Psoas muscle (tissue), 8 donors: ENCODE data around the gene FKRP. TPM values are rescaled to one million over a fixed set of nuclear protein-coding genes. Genes with fewer than 3 reads are reported as not detected.

Experiments
- ATAC-seq, 4 donors: fragments of 200-7000 bp; cut with Tn5 transposase; one replicate each; pipeline ENCODE4 v1.9.1; 2020; ENCODE audit warnings: moderate library complexity in 3 of 4, mild to moderate bottlenecking in 2 of 4
- DNase-seq, 2 donors: peaks; one replicate each; pipeline ENCODE4 v3.0.0-alpha.2; 2020
- H3K27ac ChIP-seq: fragments of 200-600 bp; one replicate; pipeline ENCODE4 v1.8.0; 2022
- H3K27me3 ChIP-seq, 3 donors: fragments of 200-600 bp in 1 of 3; one replicate each; pipeline versions ENCODE4 v1.6.1 to v1.8.0; 2013 to 2022; ENCODE audit warnings: low read length in 2 of 3, mild to moderate bottlenecking in 2 of 3, moderate library complexity in 1 of 3; ENCODE audit not compliant: insufficient read depth in 3 of 3
- H3K36me3 ChIP-seq, 2 donors: fragments of 200-600 bp in 1 of 2; one replicate each; pipeline versions ENCODE4 v1.6.1 to v1.8.0; 2013 to 2022; ENCODE audit warnings: low read depth in 1 of 2, mild to moderate bottlenecking in 1 of 2, moderate library complexity in 1 of 2; ENCODE audit not compliant: insufficient read depth in 1 of 2
- H3K4me1 ChIP-seq: fragments of 200-600 bp; one replicate; pipeline ENCODE4 v1.8.0; 2022
- H3K4me3 ChIP-seq: fragments of 200-600 bp; one replicate; pipeline ENCODE4 v1.8.0; 2022; ENCODE audit warnings: mild to moderate bottlenecking
- H3K9me3 ChIP-seq: fragments of 200-600 bp; one replicate; pipeline ENCODE4 v1.8.0; 2022
- CTCF ChIP-seq: fragments of 200-600 bp; IDR thresholded peaks from one replicate; pipeline ENCODE4 v1.8.0; 2022; ENCODE audit warnings: antibody characterized with exemption
- WGBS, 3 donors: extraction: QIAGEN DNeasy Blood & Tissue Kit; methylation state at CpG; one replicate each; pipeline versions ENCODE4 v1.1.6 to v1.1.7; 2013; 5-methylcytosine and 5-hydroxymethylcytosine counted together
- intact Hi-C, 2 donors: fragments of 100-400 bp; cut with DNase I; formaldehyde crosslinking; loops; one replicate each; pipeline versions ENCODE4 v1.11.0 to v1.14.2; 2022
- polyA plus RNA-seq, 3 donors: library from polyadenylated mRNA; stranded (reverse); fragments of 200-250 nt; gene quantifications; one replicate each; pipeline ENCODE4 v1.2.3, GENCODE V29; 2013
- total RNA-seq, 4 donors: library from RNA; stranded (reverse); fragmentation: NEBNext Ultra II Directional in 2 of 4; extraction: Animal tissue kit (Norgen Biotek cat#: 25700) in 2 of 4; gene quantifications; one replicate each; pipeline versions ENCODE4 v1.2.1 to v1.2.4, GENCODE V29; 2021 to 2023
- donor health status: healthy with polysubstance abuse.
- donor health status: DM: no; HTN: no; CAD: no; lungs with moderate emphysema.
- donor health status: Bipolar disorder and iron deficiency.
- donor health status: healthy.
- donor health status: DM: yes; HTN: yes; CAD: no.
- donor health status: DM: no; HTN: no; CAD: no.
- donor health status: DM: no; HTN: no; CAD: no.
- donor health status: DM: yes; HTN: yes; CAD: no.

FKRP gene
- total and polyA plus RNA-seq, 7 donors, result 11.6 to 24.5 (median 15.0) TPM

GRCh38 chr19:46725036-46725820 lies 20.6 kb upstream of the FKRP start:
- no peak for TF ChIP-seq CTCF
- intact Hi-C loops, result no loop called here
- Histone ChIP-seq H3K27ac (no peak overlapping the region), H3K9me3 (no peaks in the 10 kb centered on the region), H3K4me1 (no peaks in the 10 kb centered on the region), H3K36me3 (peaks cover 13 to 100% of the 10 kb centered on the region in 2 donors), H3K4me3 (no peak overlapping the region), H3K27me3 (no peaks in the 10 kb centered on the region)
- DNase-seq, result no peak
- ATAC-seq, result no peak
- 89 to 90% (median 89%) methylated on average over 26 of the region's 26 CpGs for WGBS, 3 donors

GRCh38 chr19:46725859-46726393 lies 19.9 kb upstream of the FKRP start:
- DNase-seq (no peak), ATAC-seq (no peak)
- intact Hi-C loops, result no loop called here
- no peak for TF ChIP-seq CTCF
- Histone ChIP-seq H3K27me3 (no peaks in the 10 kb centered on the region), H3K9me3 (no peaks in the 10 kb centered on the region), H3K4me1 (no peaks in the 10 kb centered on the region), H3K36me3 (peaks cover 13 to 100% of the 10 kb centered on the region in 2 donors), H3K27ac (no peak overlapping the region), H3K4me3 (no peak overlapping the region)
- 69 to 78% (median 73%) methylated on average over 9 of the region's 9 CpGs for WGBS, 3 donors

GRCh38 chr19:46726551-46726950 lies 19.3 kb upstream of the FKRP start:
- Histone ChIP-seq H3K27ac (no peak overlapping the region), H3K36me3 (peaks cover 13 to 100% of the 10 kb centered on the region in 2 donors), H3K4me1 (no peaks in the 10 kb centered on the region), H3K9me3 (no peaks in the 10 kb centered on the region), H3K27me3 (no peaks in the 10 kb centered on the region), H3K4me3 (no peak overlapping the region)
- 75 to 82% (median 80%) methylated on average over 8 to 10 of the region's 10 CpGs for WGBS, 3 donors
- DNase-seq (no peak), ATAC-seq (no peak)
- no peak for TF ChIP-seq CTCF
- intact Hi-C loops, result no loop called here

GRCh38 chr19:46726971-46727501 lies 18.8 kb upstream of the FKRP start:
- DNase-seq (peak in 1 of 2 donors; percentile 44), ATAC-seq (no peak)
- H3K4me1 ChIP-seq, result no peaks in the 10 kb centered on the region
- peaks cover 9 to 100% of the 10 kb centered on the region in 2 donors for H3K36me3 ChIP-seq
- WGBS, 3 donors, result 46 to 54% (median 52%) methylated on average over 14 of the region's 14 CpGs
- H3K27me3 ChIP-seq, result no peaks in the 10 kb centered on the region
- intact Hi-C loops, result no loop called here
- no peak overlapping the region for H3K27ac ChIP-seq
- H3K9me3 ChIP-seq, result no peaks in the 10 kb centered on the region
- no peak overlapping the region for H3K4me3 ChIP-seq
- TF ChIP-seq CTCF, result no peak
